Medulla oblongata (tissue), 1 donor: Measurements from ENCODE around the gene ATP5PD.

ENCODE experiments used
- DNase-seq: peaks from one replicate; pipeline ENCODE4 v3.0.0-alpha.2; 2015; ENCODE audit errors: extremely low spot score

The ATP5PD gene

GRCh38 chr17:75046407-75047289, at the start of gene ATP5PD, which contains the start of gene KCTD2:
ATP5PD (minus strand) TSS chr17:75046969; CDS start chr17:75042650, 4,319 bp downstream.
KCTD2 (plus strand) TSS chr17:75047225; CDS start chr17:75047251, 26 bp downstream.
- DNase-seq = peak; percentile 98

- DNase-seq = peak; percentile 70
Observed at GRCh38 chr17:75096082-75096625, 49.4 kb upstream of the ATP5PD start.

GRCh38 chr17:75094871-75095399, 48.2 kb upstream of the ATP5PD start:
- no peak for DNase-seq

- no peak for DNase-seq
Observed at GRCh38 chr17:75093548-75094158, 46.9 kb upstream of the ATP5PD start.

GRCh38 chr17:75091855-75092327, 45.1 kb upstream of the ATP5PD start:
- DNase-seq = no peak

- DNase-seq = no peak
Observed at GRCh38 chr17:75090871-75091854, 44.4 kb upstream of the ATP5PD start.

GRCh38 chr17:75088465-75089417, 42.0 kb upstream of the ATP5PD start:
- no peak for DNase-seq

- peak; percentile 47 for DNase-seq
Observed at GRCh38 chr17:75087558-75088453, 41.0 kb upstream of the ATP5PD start, which contains the start of gene SLC16A5. SLC16A5 (plus strand) TSS chr17:75087954; CDS start chr17:75093637, 5,683 bp downstream.

- DNase-seq = no peak
Observed at GRCh38 chr17:75087182-75087557, 40.4 kb upstream of the ATP5PD start.

GRCh38 chr17:75086496-75087181, 39.9 kb upstream of the ATP5PD start:
- DNase-seq = no peak

GRCh38 chr17:75084039-75084660, 37.4 kb upstream of the ATP5PD start:
- no peak for DNase-seq

GRCh38 chr17:75082683-75083082, 35.9 kb upstream of the ATP5PD start:
- no peak for DNase-seq

- DNase-seq = no peak
Observed at GRCh38 chr17:75081611-75082540, 35.1 kb upstream of the ATP5PD start.

- DNase-seq = no peak
Observed at GRCh38 chr17:75079023-75079373, 32.2 kb upstream of the ATP5PD start.

GRCh38 chr17:75078284-75079022, 31.7 kb upstream of the ATP5PD start:
- DNase-seq = no peak
